Colon (tissue), 2 donors: ENCODE data around the gene RBFOX2.

ENCODE experiments used
- FAIRE-seq: peaks from 2 replicates; lab custom pipeline; 2012; peaks lifted over from hg19 to GRCh38; lab: Jason Lieb, UNC
- donor health status: control.
- donor health status: control.

Gene RBFOX2

DNA sequence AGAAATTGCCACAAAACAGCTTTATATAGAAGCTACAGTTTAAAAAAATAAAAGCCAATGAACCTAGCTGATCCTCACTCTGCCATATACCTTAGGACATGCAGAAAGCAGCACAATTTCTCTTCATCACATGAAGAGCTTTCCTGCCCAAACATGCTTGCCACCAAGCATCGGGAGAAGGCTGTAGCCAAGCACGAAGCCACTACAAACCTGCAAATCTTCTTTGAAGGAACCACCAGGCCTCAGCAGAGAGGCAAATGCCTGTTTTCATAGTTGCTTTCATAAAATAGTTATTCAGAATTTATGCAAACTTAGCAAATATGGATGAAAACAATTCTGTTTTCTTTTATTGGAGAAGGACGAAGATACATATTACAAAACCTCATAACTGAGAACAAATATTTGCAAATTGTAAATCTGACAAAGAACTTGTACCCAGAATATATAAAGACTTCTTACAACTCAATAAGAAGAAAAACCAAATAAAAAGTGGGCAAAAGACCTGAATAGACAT is 100.3 kb downstream of the RBFOX2 start:
- FAIRE-seq, result no peak

DNA sequence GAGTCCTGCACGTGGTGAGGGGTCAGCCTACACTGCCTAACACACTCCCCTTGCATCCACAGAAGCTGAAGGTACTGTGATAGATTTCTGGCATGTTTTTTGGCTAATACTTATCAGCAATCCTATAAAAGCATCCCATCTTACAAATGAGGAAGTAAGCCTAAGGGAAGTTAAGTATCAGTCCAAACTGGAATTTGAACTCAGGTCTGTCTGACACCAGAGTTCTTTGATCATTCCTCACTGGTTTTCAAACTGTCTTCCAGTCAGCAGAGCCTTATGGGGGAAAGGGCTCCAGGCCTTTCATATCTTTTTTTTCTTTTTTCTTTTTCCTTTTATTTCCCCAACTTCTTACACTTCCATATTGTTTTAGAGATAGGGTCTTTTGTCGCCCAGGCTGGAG is 105.6 kb downstream of the RBFOX2 start:
- FAIRE-seq, result no peak

DNA sequence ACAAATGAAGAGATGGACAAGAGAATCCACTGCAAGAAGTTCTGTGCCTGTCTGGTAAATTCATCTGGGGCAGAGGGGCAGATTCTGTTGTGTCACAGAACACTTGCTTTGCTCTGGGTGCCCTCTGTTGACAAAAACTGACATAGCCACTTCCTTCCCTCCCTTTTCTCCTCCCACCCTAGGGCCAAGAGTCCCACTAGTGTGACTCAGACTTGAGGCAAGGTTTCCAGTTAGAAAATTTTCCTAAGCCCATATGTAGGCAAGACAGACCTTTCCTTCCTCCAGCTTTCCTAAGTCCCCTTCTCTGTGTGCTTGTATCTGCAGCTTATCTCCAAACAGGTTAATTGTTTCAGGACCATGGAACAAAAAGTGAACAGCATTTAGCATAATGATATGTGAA is 106.8 kb downstream of the RBFOX2 start:
- no peak for FAIRE-seq

DNA sequence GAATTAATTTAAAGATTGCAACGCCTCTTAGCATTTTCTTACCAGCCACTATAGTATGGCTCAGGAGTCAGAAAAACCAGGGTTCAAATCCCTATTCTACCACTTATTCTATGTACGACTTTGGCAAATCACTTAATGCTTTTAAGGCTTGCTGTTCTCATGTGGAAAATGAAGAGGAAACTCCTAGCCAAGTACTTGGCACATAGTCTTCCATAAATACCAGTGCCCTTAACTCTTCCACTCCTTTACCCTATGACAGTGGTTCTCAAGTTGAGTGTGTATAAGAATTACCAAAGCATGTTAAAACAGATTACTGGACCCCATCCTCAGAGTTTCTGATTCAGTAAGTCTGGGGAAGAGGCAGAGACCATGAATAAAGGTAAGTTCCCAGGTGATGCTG is 107.6 kb downstream of the RBFOX2 start:
- FAIRE-seq, result no peak

DNA sequence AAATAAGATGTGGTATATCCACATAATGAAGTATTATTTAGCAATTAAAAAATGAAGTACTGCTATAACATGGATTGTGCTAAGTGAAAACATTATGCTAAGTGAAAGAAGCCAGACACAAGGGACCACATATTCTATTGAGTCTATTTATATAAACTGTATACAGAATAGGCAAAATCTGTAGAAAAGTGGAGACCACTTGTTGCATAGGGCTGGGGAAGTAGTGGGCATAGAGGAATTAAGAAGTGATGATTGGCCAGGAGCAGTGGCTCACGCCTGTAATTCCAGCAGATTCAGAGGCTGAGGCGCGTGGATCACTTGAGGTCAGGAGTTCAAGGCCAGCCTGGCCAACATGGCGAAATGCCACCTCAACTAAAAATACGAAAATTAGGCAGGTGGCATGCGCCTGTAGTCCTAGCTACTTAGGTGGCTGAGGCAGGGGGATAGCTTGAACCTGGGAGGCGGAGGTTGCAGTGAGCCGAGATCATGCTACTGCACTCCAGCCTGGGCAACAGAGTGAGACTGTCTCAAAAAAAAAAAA is 109.6 kb downstream of the RBFOX2 start:
- no peak for FAIRE-seq

DNA sequence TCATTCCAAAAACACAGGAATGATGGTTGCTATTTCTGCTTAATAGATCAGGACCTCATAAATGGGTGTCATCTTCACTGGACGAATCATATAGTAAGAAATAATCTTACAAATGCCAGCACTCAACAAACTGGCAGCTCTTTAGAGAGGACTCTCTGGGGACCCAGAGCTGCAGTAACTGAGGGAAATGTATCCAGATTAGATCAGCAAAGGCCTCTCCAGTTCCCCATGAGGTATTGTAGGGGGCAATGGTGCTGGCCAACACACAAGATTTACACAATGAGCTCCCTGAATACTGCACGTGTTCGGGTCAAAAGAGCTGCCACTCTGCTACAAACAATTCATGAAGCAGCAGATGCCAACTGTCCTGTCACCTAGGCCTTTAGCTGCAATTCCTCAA is 110.2 kb downstream of the RBFOX2 start:
- no peak for FAIRE-seq

DNA sequence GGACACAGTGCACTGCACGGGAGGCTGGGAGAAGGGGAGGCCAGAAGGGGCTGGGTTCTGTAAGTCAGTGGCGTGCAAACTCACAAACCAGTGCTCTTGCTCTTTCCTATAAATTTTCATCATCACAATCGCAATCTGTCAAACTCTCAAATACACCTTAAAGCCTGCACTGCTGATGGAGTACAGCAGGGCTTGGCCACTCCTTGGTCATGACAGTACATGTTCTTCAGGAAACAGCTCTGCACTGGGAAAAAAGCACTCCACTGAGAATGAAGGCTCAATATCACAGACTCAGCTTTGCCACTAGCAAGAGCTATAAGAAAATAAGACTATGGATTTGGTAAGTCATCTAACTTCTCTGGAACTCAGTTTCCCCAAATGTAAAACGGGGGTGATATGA is 111.0 kb downstream of the RBFOX2 start:
- no peak for FAIRE-seq

DNA sequence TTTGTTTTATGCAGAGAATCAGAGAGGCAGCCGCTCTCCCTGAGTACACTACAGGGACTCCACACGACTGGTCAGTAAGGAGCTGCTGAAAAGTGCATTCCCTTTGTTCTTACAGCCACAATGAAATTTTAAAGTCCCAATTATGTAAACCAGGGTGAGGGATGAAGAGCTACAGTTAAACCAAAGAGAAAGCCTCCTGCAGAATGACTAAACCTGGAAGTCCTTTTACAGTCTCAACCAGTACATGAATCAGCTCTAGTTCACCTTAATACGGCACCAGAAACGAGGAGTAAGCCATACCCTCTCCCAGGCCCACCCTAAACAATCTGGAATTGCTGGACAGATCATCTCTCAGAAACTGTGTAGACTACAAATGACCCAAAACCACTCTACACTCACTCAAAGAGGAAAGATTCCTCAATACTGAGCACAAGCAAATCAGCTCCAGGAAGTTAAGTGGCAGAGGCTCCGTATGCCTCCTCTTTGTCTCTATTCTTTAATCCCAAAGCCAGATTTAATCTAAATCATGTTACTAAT is 113.1 kb downstream of the RBFOX2 start:
- no peak for FAIRE-seq

DNA sequence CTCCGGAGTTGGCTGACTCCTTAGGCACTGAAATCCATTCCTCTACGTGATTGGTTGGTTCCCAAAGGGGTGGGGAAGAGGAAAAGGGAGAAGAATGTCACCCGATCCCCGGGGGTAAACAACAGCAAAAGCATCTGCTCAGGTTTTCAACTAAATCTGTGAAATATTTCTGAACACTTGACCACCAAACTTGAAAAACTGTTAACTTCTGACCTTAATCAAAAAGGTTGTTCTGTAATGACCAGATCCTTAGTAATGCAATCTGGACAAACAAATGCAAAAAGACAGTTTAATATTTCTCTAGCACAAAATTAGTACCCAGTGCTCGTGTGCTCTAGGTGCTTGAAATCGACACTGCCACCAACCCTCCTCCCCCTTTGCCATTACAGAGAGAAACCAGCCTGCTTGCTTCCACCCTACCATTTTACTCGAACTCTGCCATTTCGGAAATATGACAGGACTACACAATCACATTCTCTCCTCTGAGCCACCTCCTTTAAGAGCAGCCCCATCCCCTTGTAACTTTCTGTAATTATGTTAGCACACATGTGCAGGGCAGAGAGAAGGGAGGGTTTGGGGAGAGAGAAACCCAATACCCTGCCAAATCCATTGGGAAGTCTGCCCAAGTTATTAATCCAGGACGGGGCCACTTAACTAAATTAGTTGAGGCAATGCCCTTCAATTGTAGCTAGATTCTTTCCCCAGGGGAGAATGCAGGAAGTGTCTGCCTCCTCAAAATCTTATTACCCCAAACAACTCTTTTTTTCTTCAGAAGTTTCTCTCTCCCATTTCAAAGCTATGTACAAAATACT is 113.8 kb downstream of the RBFOX2 start:
- no peak for FAIRE-seq

DNA sequence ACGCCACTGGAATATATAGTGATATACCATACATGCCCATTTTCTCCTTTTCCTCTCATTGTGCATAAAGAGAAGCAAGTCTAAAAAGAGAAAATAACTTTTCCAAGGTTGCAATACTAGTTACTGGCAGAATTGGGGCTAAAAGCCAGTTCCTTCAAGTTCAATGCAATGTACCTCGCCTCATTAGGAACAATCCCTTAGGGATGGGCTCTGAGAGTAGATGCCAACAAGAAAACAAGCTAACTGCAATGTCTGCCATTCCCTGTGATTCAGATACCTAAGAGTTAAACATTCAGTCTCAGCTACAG is 114.3 kb downstream of the RBFOX2 start:
- no peak for FAIRE-seq

DNA sequence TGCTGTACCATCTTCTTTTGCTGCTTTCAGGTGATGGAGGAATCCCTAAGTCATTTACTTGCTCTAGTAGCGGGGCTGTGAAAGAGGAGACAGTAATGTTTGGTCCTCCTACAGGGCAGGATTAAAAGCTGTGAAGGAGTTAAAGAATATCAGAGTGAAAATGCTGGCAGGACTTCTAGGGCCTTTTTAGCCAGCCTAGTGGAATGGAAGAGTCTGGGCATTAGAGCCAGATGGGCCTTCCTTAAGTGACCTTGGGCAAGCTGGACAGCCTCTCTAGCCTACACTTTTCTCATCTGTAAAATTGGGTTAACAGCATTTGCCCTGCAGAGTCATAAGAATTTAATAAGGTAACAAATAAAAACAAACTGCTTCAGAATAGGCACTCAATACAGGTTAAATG is 114.7 kb downstream of the RBFOX2 start:
- FAIRE-seq, result no peak

DNA sequence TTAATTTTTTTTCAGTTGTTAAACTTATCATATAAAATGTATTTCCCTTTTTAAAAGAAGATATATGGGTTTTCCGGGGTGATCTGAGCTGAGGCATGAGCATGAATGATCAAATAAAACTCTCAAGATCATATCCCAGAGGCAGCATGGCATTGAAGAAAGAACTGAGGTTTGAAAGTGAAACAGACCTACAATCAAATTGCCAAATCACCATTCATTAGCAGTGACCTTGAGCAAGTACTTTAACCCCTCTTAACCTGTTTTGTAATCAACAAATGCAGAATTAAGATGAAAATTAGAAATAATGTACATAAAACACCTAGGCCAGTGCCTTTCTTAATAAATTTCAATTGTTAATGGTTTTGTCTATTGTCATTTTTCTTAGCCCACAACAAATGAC is 116.0 kb downstream of the RBFOX2 start:
- no peak for FAIRE-seq

DNA sequence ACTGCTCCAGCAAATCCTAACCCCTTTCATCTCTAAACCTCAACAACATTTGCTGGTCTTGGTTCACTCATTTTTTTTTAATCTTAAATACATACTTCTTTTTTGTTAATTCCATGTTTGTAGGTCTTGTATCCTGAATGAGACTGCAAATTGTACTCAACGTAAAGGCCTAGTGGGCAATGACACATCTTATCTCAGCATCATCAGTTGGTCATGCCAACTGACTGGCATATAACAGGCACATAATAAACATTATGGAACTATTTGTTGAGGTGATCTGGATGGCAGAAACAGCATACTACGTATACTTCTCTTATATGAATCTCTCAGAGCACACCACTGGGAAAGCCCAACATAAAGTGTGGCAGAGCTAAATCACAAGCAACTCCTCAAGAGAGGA is 116.7 kb downstream of the RBFOX2 start:
- FAIRE-seq, result no peak

DNA sequence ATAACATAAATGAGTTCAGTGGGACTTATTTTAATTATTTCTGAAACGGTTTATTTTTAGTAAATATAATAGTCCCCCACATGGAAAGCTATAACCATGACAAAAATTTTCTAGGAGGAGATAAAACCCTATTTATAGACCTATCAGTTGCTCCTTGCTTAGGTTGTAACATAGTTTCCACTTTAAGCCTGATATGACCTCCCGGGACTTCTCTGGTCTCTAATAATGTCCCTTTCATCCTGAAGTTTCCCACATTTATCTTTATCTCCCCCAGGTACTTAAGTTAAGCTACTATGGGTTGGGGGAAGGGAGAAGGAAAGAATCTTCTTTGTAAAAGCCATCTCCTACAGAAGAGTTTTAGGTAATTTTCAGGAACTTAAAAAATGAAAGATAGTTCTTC is 117.7 kb downstream of the RBFOX2 start:
- no peak for FAIRE-seq

DNA sequence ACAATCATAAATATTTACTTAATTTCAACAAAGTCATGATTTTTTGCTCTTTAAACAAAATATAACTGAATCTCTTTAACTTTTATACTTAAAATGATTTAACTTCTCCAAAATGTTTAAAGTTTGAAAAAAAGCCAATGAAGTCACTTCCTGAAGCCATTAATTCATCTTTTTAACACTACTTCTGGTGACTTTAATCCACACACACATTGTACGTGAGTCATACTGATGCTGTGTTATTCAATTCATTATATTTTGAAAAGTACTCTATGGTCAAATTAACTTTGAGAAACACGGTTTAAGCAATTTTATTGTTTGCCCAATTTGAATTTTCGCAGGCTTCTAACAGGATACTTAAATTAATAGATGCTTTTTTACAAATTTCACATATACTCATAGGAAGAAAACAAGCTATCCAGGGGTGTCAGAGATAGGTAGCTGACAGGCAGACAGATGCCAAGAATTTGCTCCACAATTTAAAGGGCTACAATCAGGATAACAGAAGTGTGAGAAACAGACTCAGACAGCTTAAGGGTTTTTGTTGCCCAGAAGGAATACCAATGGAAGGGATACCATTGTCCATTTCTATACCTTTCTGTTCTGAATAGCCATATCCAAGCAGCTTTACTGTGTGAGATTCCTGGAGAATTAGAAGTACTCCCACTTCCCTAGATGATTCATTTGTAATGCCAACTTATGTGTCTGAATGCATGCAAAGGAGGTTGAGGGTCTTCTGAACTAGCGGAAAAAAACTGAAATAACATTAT is 118.4 kb downstream of the RBFOX2 start:
- FAIRE-seq, result no peak

DNA sequence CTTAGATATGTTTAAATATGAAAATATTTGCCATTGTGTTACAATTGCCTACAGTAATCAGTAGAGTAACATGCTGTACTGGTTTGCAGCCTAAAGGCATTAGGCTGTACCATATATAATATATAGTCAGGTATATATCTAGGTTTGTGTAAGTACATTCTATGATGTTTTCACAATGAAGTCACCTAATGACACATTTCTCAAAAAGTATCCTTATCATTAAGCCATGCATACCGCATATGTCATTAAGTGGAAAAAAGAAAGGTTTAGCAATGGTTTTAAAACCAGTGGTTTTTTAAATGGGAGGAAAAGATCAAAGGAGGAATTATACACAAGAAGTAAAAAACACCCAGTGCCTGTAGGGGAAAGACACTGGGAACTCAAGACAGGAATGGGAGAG is 122.7 kb downstream of the RBFOX2 start:
- no peak for FAIRE-seq

DNA sequence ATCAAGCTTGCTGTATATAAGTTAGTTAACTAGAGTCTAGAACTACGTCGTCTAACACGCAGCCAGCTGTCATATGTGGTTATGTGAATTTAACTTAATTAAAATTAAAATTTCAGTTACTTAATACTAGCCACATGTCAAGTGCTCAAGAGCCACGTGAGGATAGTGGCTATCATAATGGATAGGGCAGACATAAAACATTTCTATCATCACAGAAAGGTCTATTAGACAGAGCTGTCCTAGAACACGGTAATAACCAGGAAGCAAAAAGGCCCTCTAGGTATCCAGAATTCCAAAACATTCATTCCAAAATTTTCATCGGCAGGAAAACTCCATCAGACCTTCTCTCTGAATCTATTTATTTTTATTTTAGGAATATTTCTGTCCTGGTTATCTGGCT is 123.9 kb downstream of the RBFOX2 start:
- FAIRE-seq, result no peak

DNA sequence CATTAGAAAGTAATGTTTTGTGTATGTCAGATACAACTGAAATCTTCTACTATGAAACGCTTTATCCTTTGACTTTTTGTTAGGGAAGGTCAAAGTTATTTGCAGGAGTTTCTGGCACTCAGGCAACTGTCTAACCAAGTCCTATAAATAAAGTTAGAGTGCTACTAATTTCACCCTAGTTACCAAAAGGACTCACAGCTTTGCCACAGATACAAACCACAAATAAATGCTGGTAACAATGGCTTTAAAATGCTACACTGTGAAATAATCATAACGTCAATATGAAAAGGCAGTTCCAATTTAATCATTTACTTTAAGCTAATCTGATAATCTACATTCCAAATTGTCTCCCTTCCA is 124.3 kb downstream of the RBFOX2 start:
- FAIRE-seq, result no peak

DNA sequence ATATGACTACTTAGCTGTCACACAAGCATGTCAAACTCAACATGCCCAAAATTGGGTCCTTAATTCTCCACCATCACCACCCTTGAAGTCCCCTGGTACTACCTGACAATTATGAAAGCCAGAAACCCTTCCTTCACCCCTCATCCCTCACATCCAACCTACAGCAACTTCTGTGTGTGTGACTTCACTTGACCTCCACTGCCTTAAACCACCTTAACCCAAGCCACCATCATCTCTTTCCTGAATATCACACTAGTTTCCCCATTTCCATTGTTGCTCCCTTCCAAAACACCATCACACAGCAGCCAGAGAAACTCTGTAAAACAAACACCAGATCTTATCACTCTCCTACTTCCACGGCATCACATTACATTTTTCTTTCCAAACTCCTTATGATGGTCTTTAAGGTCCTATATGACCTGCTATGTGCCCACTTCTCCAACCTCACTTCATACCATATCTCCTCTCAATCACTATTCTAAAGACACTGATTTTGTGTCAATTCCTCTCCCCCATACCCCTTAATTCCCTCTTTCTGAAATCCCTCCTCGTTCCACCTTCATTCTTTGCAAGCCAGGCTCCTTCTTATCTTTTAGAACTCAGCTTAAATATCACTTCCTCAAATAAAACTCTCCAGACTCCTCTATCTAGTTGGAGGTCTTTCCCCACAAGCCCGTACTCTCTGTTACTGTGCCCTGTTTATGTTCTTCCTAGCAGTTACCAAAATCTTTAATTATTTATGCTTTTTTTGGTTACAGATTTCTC is 124.9 kb downstream of the RBFOX2 start:
- no peak for FAIRE-seq

DNA sequence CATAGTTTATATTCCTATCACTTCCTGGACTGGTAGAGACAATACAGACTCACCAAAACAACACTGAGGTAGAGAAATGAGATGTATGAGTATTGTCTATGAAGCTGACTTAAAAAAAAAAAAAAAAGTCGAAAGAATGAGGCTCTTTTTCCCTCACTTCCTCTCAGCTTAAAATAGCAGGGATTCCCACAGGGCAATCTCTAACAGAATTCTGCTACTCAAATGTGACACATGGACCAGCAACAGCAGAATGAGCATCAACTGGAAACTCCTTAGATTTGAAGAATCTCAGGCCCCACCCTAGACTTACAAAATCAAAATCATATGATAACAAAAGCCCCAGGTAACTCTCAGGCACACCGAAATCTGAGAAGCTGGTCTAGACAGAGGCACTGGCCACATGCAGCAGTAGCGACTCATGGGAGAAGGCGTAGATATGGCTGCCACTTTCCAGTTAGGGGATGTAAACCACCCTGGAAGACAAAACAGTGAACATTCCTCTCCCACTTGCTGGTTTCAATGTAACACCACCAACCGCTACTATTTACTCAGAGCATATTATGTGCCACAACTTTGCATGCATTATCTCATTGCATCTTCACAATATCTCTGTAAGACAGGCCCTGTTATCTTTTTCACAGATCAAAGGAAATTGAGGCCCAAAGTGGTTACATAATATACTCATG is 128.0 kb downstream of the RBFOX2 start:
- no peak for FAIRE-seq

DNA sequence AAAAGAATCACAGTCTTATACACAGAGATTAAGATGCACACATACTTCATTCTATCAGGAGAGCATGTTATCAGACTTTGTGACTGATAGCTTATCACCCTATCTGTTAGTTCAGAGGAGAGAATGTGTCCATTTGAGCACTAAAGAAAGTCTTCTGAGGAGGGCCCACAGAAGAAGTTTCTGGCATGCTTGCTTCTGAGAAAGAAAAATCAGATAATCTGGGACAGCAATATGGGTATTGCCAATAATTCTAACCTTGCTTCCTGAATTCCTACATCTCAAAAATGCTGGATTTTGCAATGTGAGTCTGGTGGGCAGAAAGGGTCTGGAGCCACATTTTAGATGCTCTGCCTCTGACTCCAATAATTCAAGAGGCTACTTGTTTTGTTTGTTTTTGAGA is 128.9 kb downstream of the RBFOX2 start:
- no peak for FAIRE-seq
